KMS-11 (cell line): ENCODE data around the gene FTL.

ENCODE experiments used
- H2AFZ ChIP-seq: fragments of 200-600 bp; sonication (generic); 2 replicates; pipeline ENCODE4 v1.6.1; 2016; ENCODE audit warnings: antibody characterized with exemption, mixed run types, low read depth
- H3K27ac ChIP-seq: fragments of 200-600 bp; sonication (generic); 2 replicates; pipeline ENCODE4 v1.6.1; 2016; ENCODE audit warnings: mild to moderate bottlenecking, mixed run types
- H3K27me3 ChIP-seq: fragments of 200-600 bp; sonication (generic); 2 replicates; pipeline ENCODE4 v1.6.1; 2017; ENCODE audit warnings: mild to moderate bottlenecking, low read depth, mixed run types, moderate library complexity; ENCODE audit not compliant: insufficient read depth
- H3K36me3 ChIP-seq: fragments of 200-600 bp; sonication (generic); 2 replicates; pipeline ENCODE4 v1.6.1; 2017; ENCODE audit warnings: mild to moderate bottlenecking, mixed run types; ENCODE audit not compliant: insufficient read depth
- H3K4me1 ChIP-seq: fragments of 200-600 bp; sonication (generic); 2 replicates; pipeline ENCODE4 v1.6.1; 2016; ENCODE audit warnings: mild to moderate bottlenecking, low read depth, mixed run types; ENCODE audit not compliant: poor library complexity, severe bottlenecking
- H3K4me2 ChIP-seq: fragments of 200-600 bp; sonication (generic); 2 replicates; pipeline ENCODE4 v1.7.0; 2016; ENCODE audit warnings: mild to moderate bottlenecking, mixed run types
- H3K4me3 ChIP-seq: fragments of 200-600 bp; sonication (generic); IDR thresholded peaks from 2 replicates; pipeline ENCODE4 v1.6.1; 2017; ENCODE audit warnings: low read depth, low read length, mixed read lengths; ENCODE audit not compliant: insufficient read depth
- H3K79me2 ChIP-seq: fragments of 200-600 bp; sonication (generic); 2 replicates; pipeline ENCODE4 v1.6.1; 2016; ENCODE audit warnings: low read depth, mixed run types; ENCODE audit not compliant: insufficient read depth
- H3K9ac ChIP-seq: fragments of 200-600 bp; sonication (generic); 2 replicates; pipeline ENCODE4 v1.6.1; 2016; ENCODE audit warnings: mild to moderate bottlenecking, mixed run types
- H4K20me1 ChIP-seq: fragments of 200-600 bp; sonication (generic); 2 replicates; pipeline ENCODE4 v1.6.1; 2016; ENCODE audit warnings: mild to moderate bottlenecking, mixed run types; ENCODE audit not compliant: insufficient read depth
- CTCF ChIP-seq: fragments of 200-600 bp; sonication (generic); conservative IDR thresholded peaks from 2 replicates; pipeline ENCODE4 v1.6.1; 2017; ENCODE audit warnings: low read depth, mild to moderate bottlenecking, antibody characterized with exemption, low read length, moderate library complexity, mixed read lengths

FTL gene

GRCh38 chr19:48987323-48987722 is 22.2 kb downstream of the FTL start:
- Histone ChIP-seq H3K36me3 (no peaks in the 10 kb centered on the region), H3K27ac (no peak overlapping the region), H3K27me3 (no peaks in the 10 kb centered on the region), H2AFZ (no peak overlapping the region), H3K4me1 (peaks cover 5% of the 10 kb centered on the region), H3K4me2 (no peak overlapping the region), H3K9ac (no peak overlapping the region), H4K20me1 (no peaks in the 10 kb centered on the region), H3K79me2 (peaks cover 14% of the 10 kb centered on the region; the same call in 1 of the 2 replicates), H3K4me3 (no peak overlapping the region)
- TF ChIP-seq CTCF, result no peak

- Histone ChIP-seq H3K36me3 (no peaks in the 10 kb centered on the region), H3K4me2 (no peak overlapping the region), H2AFZ (no peak overlapping the region), H4K20me1 (no peaks in the 10 kb centered on the region), H3K4me1 (peaks cover 5% of the 10 kb centered on the region), H3K4me3 (no peak overlapping the region), H3K27ac (no peak overlapping the region), H3K9ac (no peak overlapping the region), H3K27me3 (no peaks in the 10 kb centered on the region), H3K79me2 (peaks cover 21% of the 10 kb centered on the region; the same call in 1 of the 2 replicates)
- TF ChIP-seq CTCF, result no peak
Measured at GRCh38 chr19:48988286-48988685, 23.2 kb downstream of the FTL start.

- Histone ChIP-seq H2AFZ (no peak overlapping the region), H3K4me2 (no peak overlapping the region), H3K27me3 (no peaks in the 10 kb centered on the region), H3K27ac (no peak overlapping the region), H3K79me2 (peaks cover 23% of the 10 kb centered on the region), H4K20me1 (no peaks in the 10 kb centered on the region), H3K4me1 (peaks cover 5% of the 10 kb centered on the region), H3K9ac (no peak overlapping the region), H3K36me3 (no peaks in the 10 kb centered on the region), H3K4me3 (no peak overlapping the region)
- TF ChIP-seq CTCF, result no peak
Measured at GRCh38 chr19:48988860-48989259, 23.8 kb downstream of the FTL start.

- no peak for TF ChIP-seq CTCF
- H3K4me3 ChIP-seq, result no peak overlapping the region
- H4K20me1 ChIP-seq, result no peaks in the 10 kb centered on the region
- no peak overlapping the region for H2AFZ ChIP-seq
- no peak overlapping the region for H3K4me2 ChIP-seq
- H3K27me3 ChIP-seq, result no peaks in the 10 kb centered on the region
- H3K27ac ChIP-seq, result no peak overlapping the region
- H3K4me1 ChIP-seq, result peaks cover 9% of the 10 kb centered on the region
- peaks cover 32% of the 10 kb centered on the region for H3K79me2 ChIP-seq
- no peaks in the 10 kb centered on the region for H3K36me3 ChIP-seq
- no peak overlapping the region for H3K9ac ChIP-seq
Measured at GRCh38 chr19:48989701-48990291, 24.7 kb downstream of the FTL start.
